AG10803 (cell line): ENCODE results near the gene HEYL.

ENCODE experiments used
- DNase-seq: peaks from one replicate; pipeline ENCODE4 v3.0.0; 2010; ENCODE audit warnings: low read depth
- H3K4me3 ChIP-seq: 2 replicates; pipeline ENCODE4 v1.5.1; 2011; ENCODE audit warnings: mild to moderate bottlenecking, low read length, control low read depth
- CTCF ChIP-seq: conservative IDR thresholded peaks from 2 replicates; pipeline ENCODE4 v1.5.1; 2011; ENCODE audit warnings: mild to moderate bottlenecking, low read length, control low read depth, inconsistent platforms

Gene HEYL

DNA sequence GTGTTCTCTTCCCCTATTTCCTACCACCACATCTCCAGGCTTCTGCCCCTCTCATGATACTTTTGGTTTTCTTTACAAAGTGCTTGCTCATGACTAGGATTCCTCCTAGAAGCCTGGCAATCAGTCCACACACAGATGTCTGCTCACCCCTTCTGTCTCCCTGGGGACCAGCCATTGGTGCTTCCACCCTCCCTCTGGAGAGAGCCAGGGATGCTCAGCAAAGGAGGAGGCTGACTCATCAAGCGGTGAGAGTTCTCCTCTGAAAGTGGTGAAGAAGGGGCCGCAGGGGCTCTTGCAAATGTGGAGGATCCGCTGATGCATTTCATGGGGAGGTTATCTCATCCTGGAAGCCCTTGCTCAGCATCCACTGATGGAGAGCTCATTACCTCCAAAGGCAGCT is 18.0 kb upstream of the HEYL start:
- DNase-seq, result peak; percentile 79
- TF ChIP-seq CTCF, result no peak
- no peak overlapping the region for H3K4me3 ChIP-seq

DNA sequence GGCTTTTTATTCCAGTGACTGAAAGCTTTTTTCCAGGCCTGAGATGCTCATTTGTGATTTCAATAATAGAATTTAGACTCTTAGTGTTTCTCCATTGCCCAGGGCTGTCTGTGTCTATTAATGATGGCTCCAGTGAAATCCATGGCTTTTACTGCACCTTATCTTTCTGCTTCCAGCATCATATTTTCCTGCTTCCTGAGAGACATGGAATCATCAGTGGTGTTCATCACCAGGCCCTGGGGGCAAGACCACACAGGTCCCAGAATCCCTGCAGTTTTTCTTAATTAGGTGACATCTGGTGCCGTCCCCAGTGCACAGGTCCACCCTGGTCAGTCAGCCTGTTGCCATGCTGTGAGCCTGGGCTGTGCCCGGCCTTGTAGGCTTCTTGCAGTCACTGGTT is 16.9 kb upstream of the HEYL start:
- DNase-seq, result no peak
- no peak overlapping the region for H3K4me3 ChIP-seq
- no peak for TF ChIP-seq CTCF

- no peak for DNase-seq
- TF ChIP-seq CTCF, result no peak
- H3K4me3 ChIP-seq, result no peak overlapping the region
Measured at GRCh38 chr1:39655578-39656268, 16.3 kb upstream of the HEYL start.

GRCh38 chr1:39654291-39654690 is 14.8 kb upstream of the HEYL start:
- no peak for TF ChIP-seq CTCF
- DNase-seq, result no peak
- no peak overlapping the region for H3K4me3 ChIP-seq

DNA sequence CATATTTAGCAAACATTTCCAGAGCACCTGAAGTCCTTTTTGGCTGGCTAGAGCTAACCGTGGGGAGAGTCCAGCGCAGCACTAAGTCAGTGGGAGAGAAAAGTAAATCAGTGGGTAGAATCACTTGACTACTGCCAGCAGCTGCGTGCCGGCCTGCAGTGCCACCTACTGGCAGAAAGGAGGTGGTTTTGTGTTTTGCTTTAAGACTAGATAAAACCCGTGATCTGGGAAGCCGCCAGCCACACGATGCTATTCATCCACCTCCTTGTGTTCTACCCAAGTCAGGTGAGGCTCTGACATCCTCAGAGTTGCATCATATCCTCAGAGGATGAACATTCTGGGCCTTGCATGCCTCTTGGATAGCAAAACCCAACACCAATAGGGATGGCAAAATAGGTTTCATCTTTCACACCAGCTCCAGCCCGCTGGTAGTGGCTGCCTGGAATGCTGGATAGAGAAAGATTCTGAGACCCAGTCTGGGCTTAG is 14.1 kb upstream of the HEYL start:
- peak; percentile 78 for DNase-seq
- TF ChIP-seq CTCF, result peak; percentile 92
- H3K4me3 ChIP-seq, result no peak overlapping the region; the same call in 1 of the 2 replicates

DNA sequence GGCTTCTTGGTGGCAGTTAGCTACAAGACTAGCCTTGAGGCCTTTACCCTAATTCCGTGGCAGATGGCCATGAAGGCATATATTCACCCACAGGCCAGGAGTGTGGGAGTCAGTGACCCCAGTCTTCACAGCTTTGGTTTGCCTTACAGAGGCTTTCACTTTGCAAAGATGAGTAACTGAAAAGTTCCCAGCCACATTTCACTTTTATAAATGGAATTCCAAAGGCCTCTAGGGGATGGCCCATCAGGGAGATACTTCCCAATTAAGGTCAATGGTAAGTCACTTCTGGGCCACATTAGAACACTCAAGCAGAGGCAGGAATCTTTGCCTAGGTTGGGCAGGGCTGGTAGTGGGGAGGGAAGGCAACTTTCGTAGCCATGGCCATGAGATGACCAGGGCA is 13.1 kb upstream of the HEYL start:
- no peak for TF ChIP-seq CTCF
- DNase-seq, result no peak
- H3K4me3 ChIP-seq, result no peak overlapping the region

GRCh38 chr1:39652105-39652504 is 12.7 kb upstream of the HEYL start:
- DNase-seq, result no peak
- no peak for TF ChIP-seq CTCF
- no peak overlapping the region for H3K4me3 ChIP-seq
